Pancreas (tissue), 10 donors: ENCODE results near the gene SLC20A1. TPM values are rescaled to one million over a fixed set of nuclear protein-coding genes. Genes with fewer than 3 reads are reported as not detected.
"Not testable (repeated sequence)": the region's sequence is repeated elsewhere in the genome, so short reads cannot be mapped to it uniquely, and the experiment has no call there.

Source experiments
- ATAC-seq, 4 donors: fragments of 200-7000 bp; cut with Tn5 transposase; one replicate each; pipeline versions ENCODE4 v1.8.0 to v1.9.1; 2020; ENCODE audit warnings: mild to moderate bottlenecking in 4 of 4, moderate library complexity in 4 of 4
- DNase-seq, 6 donors: peaks; one replicate each; pipeline ENCODE4 v3.0.0-alpha.2; 2020
- FAIRE-seq: peaks from 2 replicates; lab custom pipeline; 2012; peaks lifted over from hg19 to GRCh38; lab: Jason Lieb, UNC
- H3K27ac ChIP-seq, 4 donors: fragments of 200-600 bp; sonication (generic); 1 replicate in 3 of 4; 2 replicates in 1 of 4; pipeline versions ENCODE4 v1.5.0 to v1.8.0; 2020
- H3K27me3 ChIP-seq, 4 donors: fragments of 200-600 bp; one replicate each; pipeline ENCODE4 v1.8.0; 2021
- H3K36me3 ChIP-seq, 3 donors: fragments of 200-600 bp; sonication (generic) in 1 of 3; one replicate each; pipeline versions ENCODE4 v1.5.0 to v1.8.0; 2020 to 2021
- H3K4me1 ChIP-seq, 3 donors: fragments of 200-600 bp; one replicate each; pipeline ENCODE4 v1.8.0; 2021
- H3K4me3 ChIP-seq, 4 donors: fragments of 200-600 bp; sonication (generic) in 2 of 4; one replicate each; pipeline versions ENCODE4 v1.5.0 to v1.8.0; 2020 to 2021
- H3K9me3 ChIP-seq, 4 donors: fragments of 200-600 bp; one replicate each; pipeline ENCODE4 v1.8.0; 2021
- WGBS, 2 donors: extraction: QIAGEN DNeasy Blood & Tissue Kit; methylation state at CpG; one replicate each; pipeline ENCODE4 v1.1.7; 2013; 5-methylcytosine and 5-hydroxymethylcytosine counted together
- intact Hi-C, 3 donors: fragments of 100-400 bp; cut with DNase I; formaldehyde crosslinking; loops; one replicate each; pipeline versions ENCODE4 v1.11.1 to v1.14.2; 2022
- polyA plus RNA-seq, 2 donors: library from polyadenylated mRNA; stranded (reverse); fragments of 200-250 nt; gene quantifications; one replicate each; pipeline ENCODE4 v1.2.3, GENCODE V29; 2013
- total RNA-seq, 6 donors: library from RNA; stranded (reverse); fragmentation: NEBNext Ultra II Directional in 4 of 6; extraction: Animal tissue kit (Norgen Biotek cat#: 25700) in 4 of 6; gene quantifications; one replicate each; pipeline versions ENCODE4 v1.2.1 to v1.2.4, GENCODE V29; 2021 to 2023
- TF ChIP-seq, protein P1 (sequence below), 4 donors: fragments of 200-600 bp; sonication (generic) in 3 of 4; IDR thresholded peaks; one replicate each; pipeline versions ENCODE4 v1.5.0 to v1.8.0; 2021; ENCODE audit warnings: antibody characterized with exemption in 4 of 4
- donor health status: healthy with polysubstance abuse.
- donor health status: DM: no; HTN: no; CAD: no; lungs with moderate emphysema.
- donor health status: DM: no; HTN: no; CAD: no.
- donor health status: control.
- donor health status: control.
- donor health status: Bipolar disorder and iron deficiency.
- donor health status: DM: yes; HTN: yes; CAD: no.
- donor health status: DM: no; HTN: no; CAD: no.
- donor health status: DM: no; HTN: no; CAD: no.
- donor health status: DM: yes; HTN: yes; CAD: no.

The SLC20A1 gene
- total and polyA plus RNA-seq, 8 donors, result 10.6 to 25.9 (median 17.2) TPM

DNA sequence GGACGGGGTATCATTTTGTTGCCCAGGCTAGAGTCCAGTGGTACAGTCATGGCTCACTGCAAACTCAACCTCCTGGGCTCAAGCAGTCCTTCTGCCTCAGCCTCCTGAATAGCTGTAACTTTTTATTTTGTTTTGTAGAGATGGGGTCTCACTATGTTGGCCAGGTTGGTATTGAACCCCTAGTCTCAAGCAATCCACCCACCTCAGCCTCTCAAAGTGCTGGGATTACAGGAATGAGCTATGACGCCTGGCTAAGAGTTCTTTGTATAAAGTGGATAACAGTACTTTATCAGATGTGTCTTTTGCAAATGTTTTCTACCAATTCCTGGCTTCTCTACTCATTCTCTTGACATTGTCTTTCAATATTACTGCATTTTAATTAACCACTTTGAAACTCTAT, 57.9 kb downstream of the SLC20A1 start:
- intact Hi-C loops, result no loop called here
- FAIRE-seq, result no peak
- H3K27me3 ChIP-seq, result no peaks in the 10 kb centered on the region
- TF ChIP-seq, protein P1, sequence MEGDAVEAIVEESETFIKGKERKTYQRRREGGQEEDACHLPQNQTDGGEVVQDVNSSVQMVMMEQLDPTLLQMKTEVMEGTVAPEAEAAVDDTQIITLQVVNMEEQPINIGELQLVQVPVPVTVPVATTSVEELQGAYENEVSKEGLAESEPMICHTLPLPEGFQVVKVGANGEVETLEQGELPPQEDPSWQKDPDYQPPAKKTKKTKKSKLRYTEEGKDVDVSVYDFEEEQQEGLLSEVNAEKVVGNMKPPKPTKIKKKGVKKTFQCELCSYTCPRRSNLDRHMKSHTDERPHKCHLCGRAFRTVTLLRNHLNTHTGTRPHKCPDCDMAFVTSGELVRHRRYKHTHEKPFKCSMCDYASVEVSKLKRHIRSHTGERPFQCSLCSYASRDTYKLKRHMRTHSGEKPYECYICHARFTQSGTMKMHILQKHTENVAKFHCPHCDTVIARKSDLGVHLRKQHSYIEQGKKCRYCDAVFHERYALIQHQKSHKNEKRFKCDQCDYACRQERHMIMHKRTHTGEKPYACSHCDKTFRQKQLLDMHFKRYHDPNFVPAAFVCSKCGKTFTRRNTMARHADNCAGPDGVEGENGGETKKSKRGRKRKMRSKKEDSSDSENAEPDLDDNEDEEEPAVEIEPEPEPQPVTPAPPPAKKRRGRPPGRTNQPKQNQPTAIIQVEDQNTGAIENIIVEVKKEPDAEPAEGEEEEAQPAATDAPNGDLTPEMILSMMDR (IDR thresholded peaks at IDR 0.05), result no peak
- no peaks in the 10 kb centered on the region for H3K4me1 ChIP-seq
- WGBS, 2 donors, result 44 to 60% methylated on average over 2 of the region's 2 CpGs
- H3K9me3 ChIP-seq, result no peaks in the 10 kb centered on the region
- no peak for ATAC-seq
- no peak overlapping the region for H3K27ac ChIP-seq
- no peak for DNase-seq
- H3K36me3 ChIP-seq, result no peaks in the 10 kb centered on the region
- no peak overlapping the region for H3K4me3 ChIP-seq

DNA sequence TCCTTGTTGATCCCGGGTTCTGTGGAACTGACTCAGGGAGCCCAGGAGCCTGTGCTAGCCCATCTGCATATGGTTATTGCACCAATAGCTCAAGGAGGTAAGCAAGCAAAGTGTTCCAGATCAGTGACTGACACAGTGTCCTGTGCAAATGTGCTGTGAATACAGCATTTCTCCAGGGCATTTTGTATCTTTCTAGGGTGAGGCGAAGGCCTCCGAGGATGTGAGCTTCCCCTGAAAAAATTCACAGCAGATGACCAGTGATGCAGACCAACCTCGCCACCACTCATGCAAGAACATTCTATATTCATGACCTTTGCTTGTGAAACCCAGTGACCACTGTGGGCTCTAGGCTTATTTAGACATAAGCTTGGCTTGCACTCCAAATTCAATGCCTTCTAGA, 59.8 kb downstream of the SLC20A1 start:
- FAIRE-seq (no peak), DNase-seq (no peak), ATAC-seq (no peak)
- TF ChIP-seq, protein P1 (IDR thresholded peaks at IDR 0.05), result no peak
- Histone ChIP-seq H3K27me3 (no peaks in the 10 kb centered on the region), H3K9me3 (no peaks in the 10 kb centered on the region), H3K4me3 (no peak overlapping the region), H3K36me3 (no peaks in the 10 kb centered on the region), H3K4me1 (no peaks in the 10 kb centered on the region), H3K27ac (no peak overlapping the region)
- intact Hi-C loops, result no loop called here
- WGBS, 2 donors, result 80 to 89% methylated on average over 4 of the region's 4 CpGs

DNA sequence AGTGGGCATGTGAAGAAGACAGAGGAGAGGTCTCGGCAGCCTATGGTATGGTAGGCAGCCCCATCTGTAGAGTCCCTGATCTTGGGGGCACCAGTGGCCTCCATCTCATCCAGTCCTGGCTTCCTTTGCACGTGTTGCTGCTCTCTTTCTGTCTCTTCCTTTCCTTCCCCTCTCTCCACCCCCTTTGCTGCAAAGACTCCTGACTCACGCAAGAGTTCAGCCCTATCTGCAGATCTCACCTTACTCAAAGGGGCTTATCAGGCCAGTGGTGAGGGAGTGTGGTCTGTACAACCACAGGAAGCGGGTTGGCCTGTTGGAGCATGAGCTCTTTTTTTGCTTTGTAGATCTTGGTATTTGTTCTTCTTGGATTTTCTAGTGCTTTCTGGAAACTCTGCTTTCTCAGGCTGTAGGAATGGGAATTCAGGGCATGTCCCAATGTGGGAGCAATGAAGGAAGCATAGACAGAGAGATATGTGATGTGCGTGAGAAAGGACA, 60.5 kb downstream of the SLC20A1 start:
- FAIRE-seq (no peak), DNase-seq (peak in 1 of 6 donors; percentile 10), ATAC-seq (no peak)
- Histone ChIP-seq H3K4me3 (no peak overlapping the region), H3K9me3 (no peaks in the 10 kb centered on the region), H3K27ac (no peak overlapping the region), H3K4me1 (no peaks in the 10 kb centered on the region), H3K27me3 (no peaks in the 10 kb centered on the region), H3K36me3 (no peaks in the 10 kb centered on the region)
- TF ChIP-seq, protein P1 (IDR thresholded peaks at IDR 0.05), result no peak
- WGBS, 2 donors, result 47 to 64% methylated on average over 5 of the region's 5 CpGs
- intact Hi-C loops, result no loop called here

DNA sequence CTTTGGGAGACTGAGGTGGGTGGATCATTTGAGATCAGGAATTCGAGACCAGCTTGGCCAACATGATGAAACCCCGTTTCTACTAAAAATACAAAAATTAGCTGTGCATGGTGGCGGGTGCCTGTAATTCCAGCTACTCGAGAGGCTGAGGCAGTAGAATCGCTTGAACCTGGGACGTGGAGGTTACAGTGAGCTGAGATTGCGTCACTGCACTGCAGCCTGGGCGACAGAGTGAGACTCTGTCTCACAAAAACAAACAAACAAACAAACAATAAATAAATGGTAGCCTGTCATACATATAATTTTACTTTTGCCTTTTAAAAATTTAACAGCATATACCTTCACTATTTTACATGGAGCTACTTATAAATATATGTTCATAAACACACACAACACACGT, 61.2 kb downstream of the SLC20A1 start:
- H3K4me3 ChIP-seq, H3K36me3 ChIP-seq, FAIRE-seq, intact Hi-C loops, ATAC-seq, H3K27me3 ChIP-seq, H3K27ac ChIP-seq, H3K4me1 ChIP-seq, H3K9me3 ChIP-seq, DNase-seq: not testable (repeated sequence)
- WGBS, 2 donors, result 68 to 74% methylated on average over 9 of the region's 9 CpGs

DNA sequence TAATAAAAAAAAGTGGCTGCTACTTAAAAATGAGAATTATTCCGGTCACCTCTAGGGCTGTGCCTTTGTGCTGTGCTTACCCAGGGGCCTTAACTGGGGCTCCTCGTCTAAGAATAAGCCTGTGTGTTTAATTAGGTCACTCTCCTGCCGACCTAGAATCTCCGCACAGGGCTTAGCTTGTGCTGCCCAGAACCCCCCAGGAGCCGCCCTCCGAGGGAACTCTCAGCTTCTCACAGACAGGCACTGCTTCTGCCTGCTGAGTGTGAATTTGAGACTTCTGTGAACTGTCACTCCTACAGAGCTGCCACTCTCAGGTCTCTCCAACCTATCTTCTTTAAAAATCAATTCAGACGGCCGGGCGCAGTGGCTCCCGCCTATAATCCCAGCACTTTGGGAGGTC, 63.2 kb downstream of the SLC20A1 start:
- no peak overlapping the region for H3K27ac ChIP-seq
- intact Hi-C loops, result no loop called here
- FAIRE-seq (no peak), ATAC-seq (no peak), DNase-seq (no peak)
- no peaks in the 10 kb centered on the region for H3K9me3 ChIP-seq
- 50 to 51% methylated on average over 10 of the region's 10 CpGs for WGBS, 2 donors
- TF ChIP-seq, protein P1 (IDR thresholded peaks at IDR 0.05), result no peak
- no peaks in the 10 kb centered on the region for H3K4me1 ChIP-seq
- no peaks in the 10 kb centered on the region for H3K36me3 ChIP-seq
- H3K4me3 ChIP-seq, result no peak overlapping the region
- no peaks in the 10 kb centered on the region for H3K27me3 ChIP-seq
